Measurements from ENCODE around the gene THEM5.
"Not testable (repeated sequence)": the region's sequence is repeated elsewhere in the genome, so short reads cannot be mapped to it uniquely, and the experiment has no call there.

Gene THEM5

GRCh38 chr1:151867765-151868411 is 14.4 kb upstream of the THEM5 start:
- peak; percentile 77 for DNase-seq (ENCODE audit: low read depth)

DNA sequence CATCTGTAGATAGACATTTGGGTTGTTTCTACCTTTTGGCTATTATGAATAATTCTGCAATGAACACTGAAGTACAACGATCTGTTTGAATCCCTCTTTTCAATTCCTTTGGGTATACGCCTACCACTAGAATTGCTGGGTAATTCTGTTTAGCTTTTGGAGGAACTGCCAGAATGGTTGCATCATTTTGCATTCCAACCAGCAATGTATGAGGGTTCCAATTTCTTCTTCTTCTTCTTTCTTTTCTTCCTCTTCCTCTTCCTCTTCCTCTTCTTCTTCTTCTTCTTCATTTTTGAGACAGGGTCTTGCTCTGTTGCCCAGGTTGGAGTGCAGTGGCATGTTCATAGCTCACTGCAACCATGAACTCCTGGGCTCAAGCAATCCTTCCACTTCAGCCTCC is 13.8 kb upstream of the THEM5 start:
- DNase-seq (ENCODE audit: low read depth) = no peak

- no peak for DNase-seq (ENCODE audit: low read depth)
Measured at GRCh38 chr1:151864411-151864810, 10.9 kb upstream of the THEM5 start.

DNA sequence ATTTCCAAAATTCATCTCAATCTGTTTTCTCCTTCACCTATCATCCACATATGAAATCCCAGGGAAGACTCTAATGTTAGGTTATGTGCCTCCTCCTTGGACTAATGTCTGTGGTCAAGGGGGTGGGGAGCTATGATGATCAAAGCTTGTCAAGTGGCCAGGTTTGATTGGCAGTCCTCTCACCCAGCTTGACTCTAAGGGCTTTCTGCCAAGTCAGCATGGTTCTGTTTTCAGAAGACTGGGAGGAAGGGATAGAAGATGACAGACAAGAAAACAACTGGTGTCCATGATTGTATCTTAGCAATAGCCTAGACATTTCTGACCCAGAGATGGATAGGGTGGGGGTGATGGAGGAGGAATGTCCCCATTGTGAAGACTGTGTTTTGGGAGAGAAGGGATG is 9.1 kb upstream of the THEM5 start:
- DNase-seq (ENCODE audit: low read depth) = no peak

DNA sequence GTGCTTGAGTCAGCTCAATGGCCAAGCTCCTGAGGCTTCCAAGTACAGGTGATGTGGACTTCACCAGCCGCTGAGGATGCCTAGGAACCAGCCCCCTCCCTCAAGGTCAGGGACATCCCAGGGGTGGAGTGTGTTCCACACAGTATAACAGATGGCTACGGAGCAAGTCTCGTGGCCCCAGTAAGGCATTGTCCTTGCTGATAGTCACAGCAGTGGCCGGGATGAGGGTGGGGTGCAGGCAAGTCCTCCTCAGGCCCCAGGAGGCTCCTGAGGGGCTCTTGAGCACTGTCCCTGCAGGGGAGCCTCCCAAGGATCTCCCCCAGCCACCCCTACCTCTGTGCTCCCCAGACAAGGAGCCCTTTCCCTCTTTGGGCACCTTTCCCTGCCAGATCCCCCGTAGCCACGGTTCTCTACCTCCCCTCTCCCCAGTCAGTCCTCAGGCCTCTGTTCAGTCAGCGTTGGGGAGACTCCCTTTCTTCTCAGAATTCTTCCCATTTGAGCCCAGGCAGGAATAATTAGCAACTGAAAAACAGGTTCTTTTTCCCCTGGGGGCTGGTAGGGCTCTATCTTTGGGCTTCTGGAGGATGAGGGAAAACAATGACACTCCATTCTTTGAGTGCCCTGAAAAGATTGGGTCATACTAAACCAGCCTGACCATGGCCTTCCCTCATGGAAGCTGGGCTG is 7.1 kb upstream of the THEM5 start:
- DNase-seq (ENCODE audit: low read depth) = no peak

DNA sequence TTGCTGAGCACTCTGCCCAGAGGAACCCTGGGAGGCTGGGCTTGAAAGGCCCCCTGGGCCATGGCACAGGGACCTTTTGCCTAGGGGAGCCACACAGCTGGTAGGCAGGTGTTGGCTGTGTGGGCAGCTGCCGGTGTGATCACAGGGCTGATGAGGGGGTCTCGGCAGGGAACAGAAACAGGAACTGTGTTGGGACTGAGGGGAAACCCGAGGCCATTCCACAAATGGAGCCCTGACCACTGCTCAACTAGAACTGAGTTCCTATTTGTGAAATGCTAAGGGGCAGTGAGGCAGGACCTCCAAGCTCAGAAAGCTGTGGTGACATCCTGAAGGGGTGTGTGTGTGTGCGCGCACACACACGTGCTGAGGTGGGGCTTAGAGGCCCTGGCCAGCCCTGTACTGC is 6.4 kb upstream of the THEM5 start:
- DNase-seq (ENCODE audit: low read depth) = no peak

GRCh38 chr1:151858886-151859665 is 5.6 kb upstream of the THEM5 start:
- DNase-seq (ENCODE audit: low read depth) = no peak

- DNase-seq (ENCODE audit: low read depth) = no peak
Measured at GRCh38 chr1:151858030-151858746, 4.7 kb upstream of the THEM5 start.

DNA sequence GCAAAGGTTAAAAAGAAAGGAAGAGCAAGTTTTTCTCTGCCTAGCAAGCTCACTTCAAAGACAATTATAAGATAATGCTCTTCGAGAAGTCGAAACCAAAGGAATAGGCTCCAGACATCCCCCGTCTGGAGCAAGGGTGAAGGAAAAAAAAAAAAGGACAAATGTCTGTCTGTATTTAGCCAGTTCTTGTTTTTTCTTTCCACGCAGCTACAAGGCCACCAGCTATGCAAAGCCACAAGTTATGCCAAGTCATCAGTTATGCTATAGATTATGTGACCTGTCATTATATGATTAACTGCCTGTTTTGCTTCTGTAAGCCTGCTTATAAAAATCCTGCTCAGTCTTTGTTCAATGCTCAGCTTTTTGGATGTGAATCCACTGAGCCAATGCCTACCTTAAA is 2.4 kb upstream of the THEM5 start:
- no peak for DNase-seq (ENCODE audit: low read depth)

DNA sequence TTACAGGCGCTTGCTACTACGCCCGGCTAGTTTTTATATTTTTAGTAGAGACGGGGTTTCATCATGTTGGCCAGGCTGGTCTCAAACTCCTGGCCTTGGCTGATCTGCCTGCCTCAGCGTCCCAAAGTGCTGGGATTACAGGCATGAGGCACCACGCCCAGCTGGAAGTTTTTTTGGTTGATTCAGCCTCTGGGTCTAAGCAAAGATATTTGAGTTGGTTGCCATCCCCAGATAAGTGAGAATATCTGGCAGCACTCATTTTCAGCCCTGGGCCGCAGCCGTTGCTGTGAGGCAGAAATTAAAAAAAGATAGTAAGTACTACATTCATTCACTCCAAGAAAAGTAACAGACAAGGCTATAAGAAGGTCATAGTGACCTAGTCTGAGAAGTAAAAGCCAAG is 2.0 kb upstream of the THEM5 start:
- not testable (repeated sequence) for DNase-seq (ENCODE audit: low read depth)

DNA sequence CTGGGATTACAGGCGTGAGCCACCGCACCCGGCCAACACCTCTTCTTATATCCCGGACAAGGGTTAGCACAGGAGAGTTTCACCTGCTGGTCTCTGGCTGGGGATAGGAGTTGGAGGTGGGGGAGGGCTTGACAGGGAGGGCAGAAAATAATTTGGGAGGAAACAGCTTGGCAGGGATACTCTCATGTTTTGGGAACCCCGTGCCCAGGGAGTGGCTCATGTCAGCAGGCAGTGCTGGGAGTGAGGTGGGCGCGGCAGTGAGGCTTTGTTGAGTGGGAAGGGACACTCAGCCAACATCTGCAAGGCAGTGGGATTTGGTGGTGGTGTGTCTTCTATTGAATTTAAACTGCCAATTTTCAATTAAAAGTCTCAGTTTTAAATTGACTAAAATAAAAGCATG is 1.1 kb upstream of the THEM5 start:
- no peak for DNase-seq (ENCODE audit: low read depth)

DNA sequence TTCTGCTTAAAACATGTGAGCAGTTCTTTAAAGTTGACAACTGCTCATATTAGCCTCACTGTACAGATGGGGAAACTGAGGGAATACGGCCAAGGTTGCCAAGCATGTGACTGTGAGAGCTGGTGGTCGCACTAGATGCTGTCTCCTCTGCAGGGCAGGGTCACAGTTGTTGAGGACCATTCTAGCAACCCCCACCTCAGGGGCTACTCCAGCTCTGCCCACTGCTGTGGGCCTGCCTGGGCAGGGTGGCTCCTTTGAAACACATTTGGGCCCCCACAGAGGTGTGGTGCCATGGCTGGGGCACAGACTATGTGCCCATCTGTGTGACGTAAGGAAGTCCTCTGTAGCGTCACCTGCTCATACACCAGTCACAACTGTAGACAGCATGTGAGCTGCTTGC is 779 bp downstream of the THEM5 start:
- DNase-seq (ENCODE audit: low read depth) = no peak

DNA sequence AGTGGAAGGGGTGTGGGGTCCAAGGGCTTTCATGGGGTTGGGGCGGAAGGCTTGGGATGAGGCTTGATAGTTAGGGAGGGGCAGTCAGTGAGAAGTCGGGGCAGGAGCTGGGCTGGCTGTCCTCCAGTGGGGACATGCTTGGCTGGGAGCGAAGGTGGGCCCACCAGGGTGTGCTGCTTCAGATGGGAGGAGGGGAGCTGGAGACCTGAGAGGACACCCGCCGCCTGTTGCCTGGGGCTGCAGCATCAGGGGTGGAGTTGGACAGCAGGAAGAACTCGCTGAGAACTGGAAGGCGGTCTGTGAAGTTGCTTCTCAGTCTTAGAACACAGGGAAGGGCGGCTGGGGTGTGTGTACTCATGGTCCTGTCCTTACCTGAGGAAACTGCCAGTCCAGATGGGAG is 1.6 kb downstream of the THEM5 start:
- DNase-seq (ENCODE audit: low read depth) = no peak

DNA sequence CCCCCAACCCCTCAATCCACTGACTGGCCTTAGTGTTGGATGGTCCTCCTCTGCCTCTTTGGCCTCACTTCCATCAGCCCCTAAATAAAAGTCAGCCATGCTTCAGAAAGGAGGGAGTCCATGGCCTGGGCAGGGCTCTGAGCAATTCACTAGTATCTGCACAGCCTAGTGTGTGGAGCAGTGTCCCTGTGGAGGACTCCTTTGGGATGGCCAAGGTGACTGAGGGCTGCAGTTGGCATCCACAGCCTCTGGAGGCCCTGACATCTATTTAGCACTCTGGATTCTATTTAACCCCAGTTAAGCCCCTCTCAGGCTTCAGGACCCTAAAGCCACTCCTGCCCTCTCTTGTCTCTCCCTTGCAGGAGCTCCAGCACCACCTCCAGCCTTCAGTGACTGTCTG is 3.6 kb downstream of the THEM5 start:
- no peak for DNase-seq (ENCODE audit: low read depth)

- no peak for DNase-seq (ENCODE audit: low read depth)
Measured at GRCh38 chr1:151849126-151849525, 4.4 kb downstream of the THEM5 start.

DNA sequence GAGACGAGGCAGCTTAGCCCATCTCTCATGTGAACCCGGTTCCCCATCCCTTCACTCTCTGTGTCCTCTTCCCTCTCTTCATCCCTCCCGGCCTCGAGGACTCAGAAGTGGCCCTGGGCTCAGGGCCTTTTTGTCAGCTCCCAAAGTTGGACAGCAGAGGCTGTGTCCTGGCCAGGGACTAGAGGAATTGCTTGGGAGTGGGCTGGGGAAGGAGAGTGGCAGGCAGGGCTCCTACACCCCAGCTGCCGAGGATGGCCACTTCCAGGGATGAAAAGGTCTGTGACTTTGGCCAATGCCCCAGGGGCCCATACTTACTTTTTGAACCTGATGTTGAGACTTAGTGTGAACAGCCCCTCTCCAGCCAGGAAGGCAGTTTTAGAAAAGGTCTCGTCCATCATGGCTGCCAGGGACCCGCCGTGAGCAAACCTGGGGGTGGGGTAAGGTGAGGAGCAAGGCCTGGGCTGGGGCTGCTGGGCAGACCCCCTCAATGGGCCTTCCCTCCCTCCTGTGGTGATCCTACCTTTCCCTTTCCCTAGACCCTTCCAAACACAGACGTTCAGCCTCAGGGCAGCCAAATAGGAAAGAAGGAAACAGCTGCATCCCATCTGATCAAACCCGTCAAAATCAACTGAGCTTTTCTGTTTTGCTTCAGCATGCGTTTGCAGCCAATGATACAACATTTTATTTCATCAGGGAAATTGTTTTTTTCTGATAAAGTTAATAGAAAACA is 5.5 kb downstream of the THEM5 start:
- DNase-seq (ENCODE audit: low read depth) = no peak

DNA sequence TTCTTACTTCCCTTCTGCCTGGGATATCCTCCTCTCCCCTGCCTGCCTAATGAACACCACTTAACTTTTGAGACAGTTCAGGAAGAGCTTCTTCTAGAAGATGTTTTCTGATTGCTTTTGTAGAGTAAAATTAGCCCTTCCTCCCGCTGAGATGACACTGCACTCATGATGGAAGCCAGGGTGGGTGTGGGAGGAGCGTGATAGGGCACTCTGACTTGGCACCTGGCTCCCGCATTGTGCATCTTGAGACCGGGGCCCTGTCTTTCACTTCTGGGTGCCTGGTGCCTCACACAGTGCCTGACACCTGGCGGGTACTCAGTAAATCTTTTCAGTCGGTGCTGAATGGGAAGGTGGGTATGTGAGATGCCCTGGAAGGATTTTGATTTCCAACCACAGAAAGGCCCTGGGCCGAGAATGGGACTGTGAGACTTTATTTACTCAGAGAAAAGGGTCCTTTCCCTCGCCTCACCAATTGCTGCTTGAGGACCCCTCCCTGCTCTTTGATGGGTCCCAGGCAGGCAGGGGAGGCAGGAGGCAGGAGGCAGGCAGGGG is 6.8 kb downstream of the THEM5 start:
- no peak for DNase-seq (ENCODE audit: low read depth)

DNA sequence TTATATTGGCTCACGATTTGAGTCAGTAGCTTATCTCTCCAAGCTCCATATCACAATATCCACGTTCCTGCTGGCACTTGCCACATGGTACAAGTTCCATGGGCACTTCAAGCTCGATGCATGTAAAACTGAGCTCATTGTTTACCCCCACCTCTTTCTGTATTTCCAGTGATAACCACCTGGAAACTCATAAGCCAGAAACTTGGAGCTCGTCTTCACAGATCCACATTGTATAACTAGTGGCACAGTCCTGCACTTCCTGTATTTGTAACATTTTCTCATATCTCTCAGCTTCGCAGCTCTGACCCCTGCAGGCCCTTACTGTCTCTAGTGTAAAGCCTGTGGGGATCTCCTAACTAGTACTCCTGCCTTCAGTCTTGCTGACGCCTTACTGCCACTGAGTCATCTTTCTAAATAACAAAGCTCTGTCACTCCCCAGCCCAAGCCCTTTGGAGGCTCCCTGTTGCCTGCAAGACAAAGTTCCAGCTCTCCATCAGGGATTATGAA is 7.4 kb downstream of the THEM5 start:
- no peak for DNase-seq (ENCODE audit: low read depth)

DNA sequence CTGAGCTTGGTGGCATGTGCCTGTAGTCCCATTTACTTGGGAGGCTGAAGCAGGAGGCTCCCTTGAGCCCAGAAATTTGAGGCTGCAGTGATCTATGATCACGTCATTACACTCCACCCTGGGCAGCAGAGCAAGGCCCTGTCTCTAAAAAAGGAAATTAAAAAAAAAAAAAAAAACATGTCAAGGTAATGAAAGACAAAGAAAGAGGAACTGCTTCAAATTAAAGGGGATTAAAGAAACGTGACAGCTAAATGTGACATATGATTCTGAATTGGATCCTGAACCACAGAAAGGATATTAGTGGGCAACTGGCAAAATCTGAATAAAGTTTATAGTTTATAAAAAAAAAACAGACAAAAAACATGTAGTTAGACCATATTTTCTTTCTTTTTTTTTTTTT is 10.1 kb downstream of the THEM5 start:
- no peak for DNase-seq (ENCODE audit: low read depth)

DNA sequence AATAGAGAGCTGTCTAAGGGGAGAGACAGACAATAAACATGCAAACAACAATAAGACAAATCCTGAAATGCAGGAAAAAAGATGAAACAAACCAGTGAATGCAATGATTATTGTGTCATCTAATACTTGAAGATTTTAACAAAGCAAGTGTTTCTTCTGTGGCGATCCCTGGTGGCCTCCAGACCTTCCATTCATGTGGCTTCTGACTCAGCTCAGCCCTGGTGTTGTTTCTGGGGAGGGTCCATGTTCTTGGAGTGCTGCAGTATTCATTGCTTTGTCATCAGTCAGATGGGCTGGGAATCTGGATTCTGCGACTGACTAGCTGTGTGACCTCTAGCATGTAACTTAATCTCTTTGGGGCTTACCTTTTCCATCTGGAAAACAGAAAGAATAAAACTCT is 12.4 kb downstream of the THEM5 start:
- DNase-seq (ENCODE audit: low read depth) = no peak

DNA sequence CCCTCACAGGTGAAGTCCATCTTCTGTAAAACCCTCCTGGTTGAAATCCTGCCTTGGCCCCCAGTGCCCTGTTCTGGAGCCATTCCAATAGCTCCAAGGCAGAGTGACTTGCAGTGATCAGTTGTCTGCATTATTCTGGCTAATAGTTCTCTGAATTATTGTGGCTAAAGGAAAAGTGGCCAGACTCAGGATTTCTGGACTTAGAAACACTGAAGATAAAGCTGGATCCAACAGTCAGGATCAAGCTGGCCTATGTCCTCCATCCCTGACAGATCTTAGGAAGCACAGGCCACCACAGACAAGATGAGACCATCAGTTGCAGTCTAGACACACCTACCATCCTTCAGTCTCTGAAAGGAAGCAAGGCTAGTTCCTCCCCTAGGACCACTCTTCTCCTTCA is 13.1 kb downstream of the THEM5 start:
- DNase-seq (ENCODE audit: low read depth) = no peak

All from HS-5 (cell line).